Breast epithelium (tissue), 4 donors: Measurements from ENCODE around the gene MYO3B. TPM values are rescaled to one million over a fixed set of nuclear protein-coding genes. Genes with fewer than 3 reads are reported as not detected.

ENCODE experiments used
- DNase-seq, 2 donors: peaks; one replicate each; pipeline ENCODE4 v3.0.0-alpha.2; 2019; ENCODE audit warnings: low spot score in 2 of 2
- H3K27ac ChIP-seq, 2 donors: fragments of 200-600 bp; sonication (generic) in 1 of 2; one replicate each; pipeline ENCODE4 v1.5.1; 2016 to 2019; ENCODE audit warnings: mild to moderate bottlenecking in 1 of 2
- H3K27me3 ChIP-seq, 2 donors: fragments of 200-600 bp; sonication (generic) in 1 of 2; one replicate each; pipeline versions ENCODE4 v1.5.1 to v1.6.0; 2017 to 2019; ENCODE audit warnings: control low read depth in 1 of 2, mild to moderate bottlenecking in 1 of 2
- H3K36me3 ChIP-seq: fragments of 200-600 bp; one replicate; pipeline ENCODE4 v1.5.1; 2019
- H3K4me1 ChIP-seq, 2 donors: fragments of 200-600 bp; sonication (generic); one replicate each; pipeline ENCODE4 v1.5.1; 2016 to 2019; ENCODE audit warnings: control low read depth in 1 of 2
- H3K4me3 ChIP-seq, 3 donors: fragments of 200-600 bp; sonication (generic); 1 replicate in 2 of 3; 2 replicates in 1 of 3; pipeline ENCODE4 v1.5.1; 2016 to 2019; ENCODE audit warnings: mild to moderate bottlenecking in 3 of 3, moderate library complexity in 2 of 3
- H3K9me3 ChIP-seq, 2 donors: fragments of 200-600 bp; sonication (generic) in 1 of 2; one replicate each; pipeline ENCODE4 v1.5.1; 2016 to 2019; ENCODE audit warnings: control low read depth in 1 of 2
- CTCF ChIP-seq, 3 donors: fragments of 450-650 bp; IDR thresholded peaks; one replicate each; pipeline ENCODE4 v1.5.1; 2016 to 2017; ENCODE audit warnings: antibody characterized with exemption in 3 of 3, mild to moderate bottlenecking in 3 of 3, moderate library complexity in 3 of 3
- POLR2A ChIP-seq: fragments of 450-650 bp; IDR thresholded peaks from one replicate; pipeline ENCODE4 v1.6.1; 2016; ENCODE audit warnings: antibody characterized with exemption, mild to moderate bottlenecking, moderate library complexity
- POLR2AphosphoS5 ChIP-seq, 3 donors: sonication (generic); formaldehyde crosslinking; IDR thresholded peaks; one replicate each; pipeline ENCODE4 v1.6.1; 2017; ENCODE audit warnings: antibody characterized with exemption in 3 of 3
- intact Hi-C: fragments of 100-400 bp; cut with DNase I; formaldehyde crosslinking; loops from one replicate; pipeline ENCODE4 v1.15.1; 2023; ENCODE audit warnings: low total_unique reads
- total RNA-seq, 3 donors: library from RNA; depleted of rRNA; stranded (reverse); fragments of >200 nt; gene quantifications; one replicate each; pipeline ENCODE4 v1.1.0, GENCODE V29; 2016

MYO3B gene
- total RNA-seq, 3 donors from 2014 or later: 0.15 to 0.98 (median 0.16) TPM

- DNase-seq: no peak
- Histone ChIP-seq H3K27ac (no peak overlapping the region), H3K27me3 (peaks cover 0 to 7% of the 10 kb centered on the region in 2 donors), H3K36me3 (no peaks in the 10 kb centered on the region), H3K4me3 (no peak overlapping the region), H3K4me1 (no peaks in the 10 kb centered on the region), H3K9me3 (no peaks in the 10 kb centered on the region)
- intact Hi-C loops: no loop called here
- TF ChIP-seq POLR2AphosphoS5 (IDR thresholded peaks at IDR 0.05) (no peak), CTCF (IDR thresholded peaks at IDR 0.05) (no peak), POLR2A (no peak)
Observed at GRCh38 chr2:170243118-170243837, 65.3 kb downstream of the MYO3B start.

GRCh38 chr2:170243898-170244297 is 66.0 kb downstream of the MYO3B start:
- Histone ChIP-seq H3K9me3 (no peaks in the 10 kb centered on the region), H3K36me3 (no peaks in the 10 kb centered on the region), H3K27ac (no peak overlapping the region), H3K4me3 (no peak overlapping the region), H3K4me1 (no peaks in the 10 kb centered on the region), H3K27me3 (peaks cover 0 to 7% of the 10 kb centered on the region in 2 donors)
- DNase-seq: no peak
- intact Hi-C loops: no loop called here
- TF ChIP-seq CTCF (IDR thresholded peaks at IDR 0.05) (no peak), POLR2AphosphoS5 (IDR thresholded peaks at IDR 0.05) (no peak), POLR2A (no peak)

DNA sequence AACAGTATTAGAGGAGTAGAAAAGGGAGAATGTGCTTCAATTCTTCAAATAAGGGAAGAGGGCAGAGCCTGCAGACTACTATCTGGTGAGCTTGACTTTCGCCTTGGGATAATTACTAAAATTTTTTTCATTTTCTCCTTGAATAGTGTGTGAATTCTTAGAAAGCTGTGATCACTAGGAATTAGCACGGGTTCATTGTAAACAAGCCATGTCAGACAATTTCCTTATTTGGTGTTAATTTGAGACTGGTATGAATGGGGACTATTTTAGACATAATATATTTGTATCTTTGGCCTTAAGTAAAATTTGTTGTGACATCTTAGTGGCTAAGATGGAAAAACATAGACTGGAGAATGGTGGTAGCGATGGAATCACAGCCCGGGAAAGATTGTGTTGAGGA is 66.6 kb downstream of the MYO3B start:
- intact Hi-C loops: no loop called here
- Histone ChIP-seq H3K9me3 (no peaks in the 10 kb centered on the region), H3K27me3 (peaks cover 0 to 7% of the 10 kb centered on the region in 2 donors), H3K36me3 (no peaks in the 10 kb centered on the region), H3K4me1 (no peaks in the 10 kb centered on the region), H3K4me3 (no peak overlapping the region), H3K27ac (no peak overlapping the region)
- DNase-seq: no peak
- TF ChIP-seq POLR2A (no peak), POLR2AphosphoS5 (IDR thresholded peaks at IDR 0.05) (no peak), CTCF (IDR thresholded peaks at IDR 0.05) (no peak)

DNA sequence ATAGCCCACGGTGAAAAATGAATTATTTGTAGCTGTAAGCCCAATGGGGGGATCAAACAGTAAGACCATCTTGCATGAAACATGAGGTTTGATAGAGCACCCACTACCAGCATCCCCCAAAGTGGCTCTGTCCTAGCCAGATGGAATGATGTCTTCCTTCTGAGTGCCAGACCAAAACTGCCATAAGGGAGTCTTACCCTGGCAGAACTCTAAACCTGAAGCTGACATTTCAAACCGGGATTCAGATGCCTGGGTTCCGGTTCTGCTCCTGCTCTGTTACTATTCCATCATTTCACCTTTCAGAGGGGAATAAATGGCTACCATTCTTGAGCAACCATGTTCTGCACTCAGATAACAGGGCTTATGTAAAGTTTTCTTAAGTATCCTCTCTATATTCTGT is 67.4 kb downstream of the MYO3B start:
- no peak overlapping the region for H3K4me3 ChIP-seq
- DNase-seq: no peak
- no peaks in the 10 kb centered on the region for H3K9me3 ChIP-seq
- no peak for TF ChIP-seq CTCF (IDR thresholded peaks at IDR 0.05)
- peaks cover 0 to 7% of the 10 kb centered on the region in 2 donors for H3K27me3 ChIP-seq
- no peaks in the 10 kb centered on the region for H3K4me1 ChIP-seq
- no peaks in the 10 kb centered on the region for H3K36me3 ChIP-seq
- intact Hi-C loops: no loop called here
- no peak overlapping the region for H3K27ac ChIP-seq

- Histone ChIP-seq H3K27me3 (peaks cover 0 to 3% of the 10 kb centered on the region in 2 donors), H3K36me3 (no peaks in the 10 kb centered on the region), H3K27ac (no peak overlapping the region), H3K9me3 (no peaks in the 10 kb centered on the region), H3K4me3 (no peak overlapping the region), H3K4me1 (no peaks in the 10 kb centered on the region)
- TF ChIP-seq CTCF (IDR thresholded peaks at IDR 0.05) (no peak), POLR2A (no peak), POLR2AphosphoS5 (IDR thresholded peaks at IDR 0.05) (no peak)
- DNase-seq: no peak
- intact Hi-C loops: no loop called here
Observed at GRCh38 chr2:170247333-170247732, 69.4 kb downstream of the MYO3B start.
